Heart right ventricle (tissue), 16 donors: ENCODE results near the gene FXYD4. TPM values are rescaled to one million over a fixed set of nuclear protein-coding genes. Genes with fewer than 3 reads are reported as not detected.

Experiments used
- ATAC-seq, 8 donors: fragments of 200-7000 bp; cut with Tn5 transposase; one replicate each; pipeline ENCODE4 v1.9.1; 2020; ENCODE audit warnings: mild to moderate bottlenecking in 8 of 8, moderate library complexity in 8 of 8, moderate number of reproducible peaks in 1 of 8
- DNase-seq, 2 donors: peaks; one replicate each; pipeline ENCODE4 v3.0.0-alpha.2; 2020
- H3K27ac ChIP-seq, 10 donors: fragments of 200-600 bp; sonication (generic) in 2 of 10; one replicate each; pipeline versions ENCODE4 v1.5.0 to v1.8.0; 2020 to 2022; ENCODE audit warnings: mild to moderate bottlenecking in 3 of 10
- H3K27me3 ChIP-seq, 7 donors: fragments of 200-600 bp; one replicate each; pipeline ENCODE4 v1.8.0; 2021 to 2022; ENCODE audit warnings: mild to moderate bottlenecking in 2 of 7
- H3K36me3 ChIP-seq, 9 donors: fragments of 200-600 bp; sonication (generic) in 1 of 9; one replicate each; pipeline versions ENCODE4 v1.5.0 to v1.8.0; 2020 to 2022; ENCODE audit warnings: mild to moderate bottlenecking in 2 of 9
- H3K4me1 ChIP-seq, 9 donors: fragments of 200-600 bp; sonication (generic) in 1 of 9; one replicate each; pipeline versions ENCODE4 v1.5.0 to v1.8.0; 2020 to 2022; ENCODE audit warnings: mild to moderate bottlenecking in 4 of 9
- H3K4me3 ChIP-seq, 10 donors: fragments of 200-600 bp; sonication (generic) in 2 of 10; one replicate each; pipeline versions ENCODE4 v1.5.0 to v1.8.0; 2020 to 2022; ENCODE audit warnings: mild to moderate bottlenecking in 7 of 10, moderate library complexity in 2 of 10
- H3K9me3 ChIP-seq, 11 donors: fragments of 200-600 bp in 10 of 11; sonication (generic) in 2 of 11; one replicate each; pipeline versions ENCODE4 v1.5.0 to v1.8.0; 2013 to 2022; ENCODE audit warnings: mild to moderate bottlenecking in 2 of 11, control low read depth in 1 of 11, moderate library complexity in 1 of 11
- WGBS, 2 donors: extraction: QIAGEN DNeasy Blood & Tissue Kit; methylation state at CpG; one replicate each; pipeline ENCODE4 v1.1.7; 2013; ENCODE audit warnings: inconsistent platforms in 1 of 2; 5-methylcytosine and 5-hydroxymethylcytosine counted together
- intact Hi-C, 10 donors: fragments of 100-400 bp; cut with DNase I; formaldehyde crosslinking; loops; one replicate each; pipeline versions ENCODE4 v1.11.1 to v1.14.2; 2022
- polyA plus RNA-seq, 2 donors: library from polyadenylated mRNA; stranded (reverse); fragments of 200-250 nt; gene quantifications; one replicate each; pipeline ENCODE4 v1.2.3, GENCODE V29; 2013
- total RNA-seq, 10 donors: library from RNA; stranded (reverse); fragmentation: NEBNext Ultra II Directional in 3 of 10; extraction: Animal tissue kit (Norgen Biotek cat#: 25700) in 3 of 10; gene quantifications; one replicate each; pipeline versions ENCODE4 v1.2.1 to v1.2.4, GENCODE V29; 2021 to 2023
- TF ChIP-seq, protein P1 (sequence below), 9 donors: fragments of 200-600 bp; sonication (generic) in 2 of 9; IDR thresholded peaks; one replicate each; pipeline versions ENCODE4 v1.5.0 to v1.8.0; 2021 to 2022; ENCODE audit warnings: antibody characterized with exemption in 9 of 9, mild to moderate bottlenecking in 5 of 9, moderate library complexity in 1 of 9
- donor health status: Arrhythmogenic right ventricular cardiomyopathy.
- donor health status: ischemic (EF 13 %, LVEDD 7.1; RV severe dilation, severe dysfunction).
- donor health status: healthy with polysubstance abuse.
- donor health status: DM: no; HTN: yes; CAD: no.
- donor health status: DM: no; HTN: no; CAD: no.
- donor health status: ischemic (EF 25% LVEDD 6.9; RV normal size, moderate dysfunction).
- donor health status: ischemic (EF 25% LVEDD 5.7; RV mildly dilated, moderate dysfunction).
- donor health status: healthy.
- donor health status: DM: yes; HTN: yes; CAD: no.
- donor health status: Ischemic cardiomyopathy.
- donor health status: ischemic (EF 35%, LVEDD 5.7; RV mildly dilated, moderate dysfunction).
- donor health status: nonischemic (EF 11% LVEDD 7.7; RV severe dilation, severe dysfunction).
- donor health status: DM: yes; HTN: yes; CAD: no.
- donor health status: PGD.
- donor health status: ischemic (EF 29% LVEDD 5.4; RV normal size, mild dysfunction).
- donor health status: nonischemic (EF 23%, LVEDD 6.1; RV moderate dilation, normal function).

Gene FXYD4
- total and polyA plus RNA-seq, 12 donors: 0.42 to 1.5 TPM; not detected in 10

DNA sequence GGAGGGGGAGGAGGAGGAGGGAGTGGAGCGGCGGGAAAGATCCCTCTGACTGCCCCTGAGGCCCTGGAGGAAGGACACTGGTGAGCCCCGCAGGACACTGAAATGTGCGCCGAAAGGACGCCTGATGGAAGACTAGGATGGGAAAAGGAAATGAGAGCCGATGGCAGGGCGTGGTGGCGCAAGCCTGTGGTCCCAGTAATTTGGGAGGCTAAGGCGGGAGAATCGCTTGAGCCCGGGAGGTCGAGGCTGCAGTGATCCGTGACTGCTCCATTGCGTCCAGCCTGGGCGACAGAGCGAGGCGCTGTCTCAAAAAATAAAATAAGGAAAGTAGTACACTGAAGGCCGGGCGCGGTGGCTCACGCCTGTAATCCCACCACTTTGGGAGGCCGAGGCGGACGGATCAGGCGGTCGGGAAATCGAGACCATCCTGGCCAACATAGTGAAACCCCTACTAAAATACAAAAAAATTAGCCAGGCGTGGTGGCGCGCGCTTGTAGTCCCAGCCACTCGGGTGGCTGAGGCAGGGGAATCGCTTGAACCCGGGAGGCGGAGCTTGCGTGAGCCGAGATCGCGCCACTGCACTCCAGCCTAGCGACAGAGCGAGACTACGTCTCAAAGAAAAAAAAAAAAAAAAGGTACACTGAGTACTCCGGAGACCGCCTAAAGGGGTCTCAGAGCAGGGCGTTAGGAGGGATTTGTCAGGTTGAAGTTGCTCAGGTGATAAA is 38.1 kb downstream of the FXYD4 start:
- Histone ChIP-seq H3K27ac (peak overlapping the region; percentile 96 to 100 (median 98)), H3K4me3 (peak overlapping the region; percentile 44 to 93 (median 83)), H3K4me1 (peaks cover 2 to 40% (median 31%) of the 10 kb centered on the region in 9 donors), H3K9me3 (no peaks in the 10 kb centered on the region), H3K36me3 (no peaks in the 10 kb centered on the region), H3K27me3 (no peaks in the 10 kb centered on the region)
- DNase-seq (peak; percentile 32 to 56), ATAC-seq (peak in 5 of 8 donors; percentile 4 to 13 (median 7))
- intact Hi-C loops: loop anchor here in 3 of 10 donors (1.0 to 5.0 kb wide), 5 partner anchors 11 to 1588 kb away; partner anchors contain the start of gene ZNF487 (in 1 of the 3)
- 8 to 9% methylated on average over 46 of the region's 46 CpGs for WGBS, 2 donors
- TF ChIP-seq, protein P1, sequence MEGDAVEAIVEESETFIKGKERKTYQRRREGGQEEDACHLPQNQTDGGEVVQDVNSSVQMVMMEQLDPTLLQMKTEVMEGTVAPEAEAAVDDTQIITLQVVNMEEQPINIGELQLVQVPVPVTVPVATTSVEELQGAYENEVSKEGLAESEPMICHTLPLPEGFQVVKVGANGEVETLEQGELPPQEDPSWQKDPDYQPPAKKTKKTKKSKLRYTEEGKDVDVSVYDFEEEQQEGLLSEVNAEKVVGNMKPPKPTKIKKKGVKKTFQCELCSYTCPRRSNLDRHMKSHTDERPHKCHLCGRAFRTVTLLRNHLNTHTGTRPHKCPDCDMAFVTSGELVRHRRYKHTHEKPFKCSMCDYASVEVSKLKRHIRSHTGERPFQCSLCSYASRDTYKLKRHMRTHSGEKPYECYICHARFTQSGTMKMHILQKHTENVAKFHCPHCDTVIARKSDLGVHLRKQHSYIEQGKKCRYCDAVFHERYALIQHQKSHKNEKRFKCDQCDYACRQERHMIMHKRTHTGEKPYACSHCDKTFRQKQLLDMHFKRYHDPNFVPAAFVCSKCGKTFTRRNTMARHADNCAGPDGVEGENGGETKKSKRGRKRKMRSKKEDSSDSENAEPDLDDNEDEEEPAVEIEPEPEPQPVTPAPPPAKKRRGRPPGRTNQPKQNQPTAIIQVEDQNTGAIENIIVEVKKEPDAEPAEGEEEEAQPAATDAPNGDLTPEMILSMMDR (IDR thresholded peaks at IDR 0.05): peak in 2 of 9 donors; percentile 6 to 9

DNA sequence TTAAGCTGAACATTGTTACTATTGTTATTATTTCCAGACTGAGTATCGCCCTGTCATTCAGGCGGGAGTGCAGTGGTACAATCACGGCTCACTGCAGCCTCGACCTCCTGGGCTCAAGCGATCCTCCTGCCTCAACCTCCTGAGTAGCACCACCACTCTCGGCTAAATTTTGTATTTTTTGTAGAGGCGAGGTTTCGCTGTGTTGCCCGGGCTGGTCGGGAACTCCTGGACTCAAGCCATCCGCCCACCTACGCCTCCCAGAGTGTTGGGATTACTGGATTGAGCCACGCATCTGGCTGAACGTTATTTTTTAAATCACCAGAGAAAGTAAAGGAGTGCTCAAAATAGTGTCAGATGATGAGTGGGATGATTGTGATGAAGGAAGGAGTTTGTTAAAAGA is 38.9 kb downstream of the FXYD4 start:
- DNase-seq (no peak), ATAC-seq (no peak)
- intact Hi-C loops: no loop called here
- Histone ChIP-seq H3K27ac (peak overlapping the region in 2 of 10 donors; percentile 98 to 99), H3K4me1 (peaks cover 2 to 33% (median 25%) of the 10 kb centered on the region in 9 donors), H3K36me3 (no peaks in the 10 kb centered on the region), H3K4me3 (peak overlapping the region in 1 of 10 donors; percentile 93), H3K27me3 (no peaks in the 10 kb centered on the region), H3K9me3 (no peaks in the 10 kb centered on the region)
- WGBS, 2 donors: 90 to 93% methylated on average over 14 of the region's 14 CpGs
- TF ChIP-seq, protein P1 (IDR thresholded peaks at IDR 0.05): no peak

DNA sequence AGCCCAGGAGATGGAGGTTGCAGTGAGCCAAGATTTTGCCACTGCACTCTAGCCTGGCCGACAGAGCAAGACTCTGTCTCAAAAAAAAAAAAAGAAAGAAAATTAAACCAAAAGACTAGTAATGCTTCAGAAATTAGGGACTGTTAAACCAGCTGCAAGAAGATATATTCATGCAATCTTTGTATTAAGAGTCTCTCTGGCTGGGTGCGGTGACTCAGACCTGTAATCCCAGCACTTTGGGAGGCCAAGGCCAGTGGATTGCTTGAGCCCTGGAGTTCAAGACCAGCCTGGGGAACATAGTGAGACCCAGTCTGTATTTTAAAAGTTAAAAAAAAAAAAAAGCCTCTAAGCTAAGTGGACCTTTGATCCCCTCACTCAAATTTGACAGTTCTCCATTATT is 40.1 kb downstream of the FXYD4 start:
- 78 to 87% methylated on average over 2 of the region's 2 CpGs for WGBS, 2 donors
- Histone ChIP-seq H3K36me3 (no peaks in the 10 kb centered on the region), H3K4me1 (peaks cover 0 to 21% (median 13%) of the 10 kb centered on the region in 9 donors), H3K27me3 (no peaks in the 10 kb centered on the region), H3K27ac (no peak overlapping the region), H3K4me3 (no peak overlapping the region), H3K9me3 (no peaks in the 10 kb centered on the region)
- DNase-seq (no peak), ATAC-seq (no peak)
- TF ChIP-seq, protein P1 (IDR thresholded peaks at IDR 0.05): no peak
- intact Hi-C loops: no loop called here

DNA sequence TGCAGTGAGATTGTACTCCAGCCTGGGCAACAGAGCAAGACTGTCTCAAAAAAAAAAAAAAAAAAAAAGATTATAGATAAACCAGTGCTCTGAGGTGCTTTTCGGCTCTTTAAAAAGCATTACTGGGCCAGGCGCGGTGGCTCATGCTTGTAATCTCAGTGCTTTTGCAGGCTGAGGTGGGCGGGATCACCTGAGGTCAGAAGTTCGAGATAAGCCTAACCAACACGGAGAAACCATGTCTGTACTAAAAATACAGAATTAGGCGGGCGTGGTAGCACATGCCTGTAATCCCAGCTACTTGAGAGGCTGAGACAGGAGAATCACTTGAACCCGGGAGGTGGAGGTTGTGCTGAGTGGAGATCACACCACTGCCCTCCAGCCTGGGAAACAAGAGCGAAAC is 44.1 kb downstream of the FXYD4 start:
- no peaks in the 10 kb centered on the region for H3K27me3 ChIP-seq
- DNase-seq (no peak), ATAC-seq (no peak)
- H3K4me1 ChIP-seq: peaks cover 0 to 32% (median 5%) of the 10 kb centered on the region in 9 donors
- H3K9me3 ChIP-seq: no peaks in the 10 kb centered on the region
- intact Hi-C loops: no loop called here
- H3K36me3 ChIP-seq: no peaks in the 10 kb centered on the region
- no peak overlapping the region for H3K4me3 ChIP-seq
- no peak overlapping the region for H3K27ac ChIP-seq
- 64 to 79% methylated on average over 10 of the region's 10 CpGs for WGBS, 2 donors
- TF ChIP-seq, protein P1 (IDR thresholded peaks at IDR 0.05): no peak
